Measurements from ENCODE around the gene ABCC1.

DNA sequence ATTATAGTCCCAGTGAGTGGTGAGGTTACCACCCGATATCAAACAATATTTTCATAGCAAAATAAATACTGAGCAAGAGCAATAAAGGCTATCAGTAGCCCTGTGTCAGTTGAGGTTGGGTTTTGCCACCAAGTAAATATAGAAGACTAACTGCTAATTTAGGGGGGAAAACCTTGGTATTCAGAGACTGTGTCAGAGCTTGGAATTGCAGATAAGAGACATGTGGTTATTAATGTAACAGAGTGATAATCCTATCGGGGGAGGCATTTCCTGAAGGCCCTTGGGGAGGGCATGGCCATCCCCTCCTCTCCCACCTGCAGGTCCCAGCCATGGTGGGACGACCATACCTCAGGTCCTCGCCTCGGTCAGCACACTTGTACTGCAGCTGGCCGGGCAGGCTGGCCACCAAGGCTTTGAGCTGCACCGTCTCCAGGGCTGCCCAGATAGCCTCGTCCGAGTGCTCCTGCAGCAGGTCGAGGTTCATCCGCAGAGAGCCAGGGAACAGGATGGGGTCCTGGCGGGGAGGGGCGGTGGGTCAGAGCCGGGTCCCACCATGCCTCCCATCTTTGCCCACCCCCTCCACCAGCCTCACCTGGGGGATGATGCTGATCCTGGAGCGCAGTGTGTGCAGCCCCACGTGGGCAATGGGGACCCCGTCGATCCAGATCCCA lies 205.0 kb downstream of the ABCC1 start:
- TF ChIP-seq, protein P1, sequence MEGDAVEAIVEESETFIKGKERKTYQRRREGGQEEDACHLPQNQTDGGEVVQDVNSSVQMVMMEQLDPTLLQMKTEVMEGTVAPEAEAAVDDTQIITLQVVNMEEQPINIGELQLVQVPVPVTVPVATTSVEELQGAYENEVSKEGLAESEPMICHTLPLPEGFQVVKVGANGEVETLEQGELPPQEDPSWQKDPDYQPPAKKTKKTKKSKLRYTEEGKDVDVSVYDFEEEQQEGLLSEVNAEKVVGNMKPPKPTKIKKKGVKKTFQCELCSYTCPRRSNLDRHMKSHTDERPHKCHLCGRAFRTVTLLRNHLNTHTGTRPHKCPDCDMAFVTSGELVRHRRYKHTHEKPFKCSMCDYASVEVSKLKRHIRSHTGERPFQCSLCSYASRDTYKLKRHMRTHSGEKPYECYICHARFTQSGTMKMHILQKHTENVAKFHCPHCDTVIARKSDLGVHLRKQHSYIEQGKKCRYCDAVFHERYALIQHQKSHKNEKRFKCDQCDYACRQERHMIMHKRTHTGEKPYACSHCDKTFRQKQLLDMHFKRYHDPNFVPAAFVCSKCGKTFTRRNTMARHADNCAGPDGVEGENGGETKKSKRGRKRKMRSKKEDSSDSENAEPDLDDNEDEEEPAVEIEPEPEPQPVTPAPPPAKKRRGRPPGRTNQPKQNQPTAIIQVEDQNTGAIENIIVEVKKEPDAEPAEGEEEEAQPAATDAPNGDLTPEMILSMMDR (IDR thresholded peaks at IDR 0.05; ENCODE audit: insufficient read depth, low read length, poor library complexity, severe bottlenecking) = no peak
- no peak for TF ChIP-seq EZH2phosphoT487 (conservative IDR thresholded peaks at IDR 0.05; ENCODE audit: low read length)

Data from SU-DHL-6 (cell line).